Measurements from ENCODE around the gene SCAF1. TPM values are rescaled to one million over a fixed set of nuclear protein-coding genes. Genes with fewer than 3 reads are reported as not detected.

Gene SCAF1
- total RNA-seq, 1 donor from 2014 or later, result 67.9 TPM

- intact Hi-C loops (cut with DNase I), result no loop called here
- peaks cover 7% of the 10 kb centered on the region for H3K27me3 ChIP-seq
- H3K4me3 ChIP-seq, result peak overlapping the region; percentile 59
- H3K9me3 ChIP-seq, result no peaks in the 10 kb centered on the region
- peaks cover 23% of the 10 kb centered on the region for H3K4me1 ChIP-seq
- H3K36me3 ChIP-seq, result peaks cover 13% of the 10 kb centered on the region
- H3K27ac ChIP-seq, result peak overlapping the region; percentile 65
- ATAC-seq (peak; percentile 2), DNase-seq (no peak)
- no peak for TF ChIP-seq CTCF (IDR thresholded peaks at IDR 0.05)
Measured at GRCh38 chr19:49690079-49690655, 48.2 kb downstream of the SCAF1 start.

GRCh38 chr19:49690656-49691242, 48.7 kb downstream of the SCAF1 start, which contains the start of gene CPT1C:
Gene CPT1C (plus strand): TSS chr19:49691116. CDS start chr19:49692253, 1,137 bp downstream.
- DNase-seq (peak; percentile 85), ATAC-seq (peak; percentile 73)
- intact Hi-C loops (cut with DNase I), result no loop called here
- H3K4me1 ChIP-seq, result peaks cover 23% of the 10 kb centered on the region
- H3K36me3 ChIP-seq, result peaks cover 7% of the 10 kb centered on the region
- peaks cover 7% of the 10 kb centered on the region for H3K27me3 ChIP-seq
- no peak for TF ChIP-seq CTCF (IDR thresholded peaks at IDR 0.05)
- H3K27ac ChIP-seq, result peak within 1 kb of the TSS; percentile 65
- H3K9me3 ChIP-seq, result no peaks in the 10 kb centered on the region
- peak within 1 kb of the TSS; percentile 59 for H3K4me3 ChIP-seq

- intact Hi-C loops (cut with DNase I), result no loop called here
- Histone ChIP-seq H3K9me3 (no peaks in the 10 kb centered on the region), H3K4me1 (peaks cover 23% of the 10 kb centered on the region), H3K27me3 (peaks cover 7% of the 10 kb centered on the region), H3K36me3 (no peaks in the 10 kb centered on the region), H3K4me3 (peak overlapping the region; percentile 59), H3K27ac (no peak overlapping the region)
- DNase-seq (no peak), ATAC-seq (peak; percentile 12)
- TF ChIP-seq CTCF (IDR thresholded peaks at IDR 0.05), result no peak
Measured at GRCh38 chr19:49691243-49692146, 49.5 kb downstream of the SCAF1 start.

- H3K36me3 ChIP-seq, result no peaks in the 10 kb centered on the region
- H3K27me3 ChIP-seq, result peaks cover 7% of the 10 kb centered on the region
- ATAC-seq, result no peak
- no peak for DNase-seq
- no peaks in the 10 kb centered on the region for H3K9me3 ChIP-seq
- no peak overlapping the region for H3K27ac ChIP-seq
- intact Hi-C loops (cut with DNase I), result no loop called here
- H3K4me3 ChIP-seq, result no peak overlapping the region
- H3K4me1 ChIP-seq, result peaks cover 23% of the 10 kb centered on the region
- TF ChIP-seq CTCF (IDR thresholded peaks at IDR 0.05), result no peak
Measured at GRCh38 chr19:49692147-49692506, 50.1 kb downstream of the SCAF1 start.

GRCh38 chr19:49696115-49696514, 54.1 kb downstream of the SCAF1 start:
- Histone ChIP-seq H3K36me3 (no peaks in the 10 kb centered on the region), H3K27ac (no peak overlapping the region), H3K4me1 (peaks cover 6% of the 10 kb centered on the region), H3K9me3 (no peaks in the 10 kb centered on the region), H3K27me3 (no peaks in the 10 kb centered on the region), H3K4me3 (no peak overlapping the region)
- DNase-seq (no peak), ATAC-seq (no peak)
- TF ChIP-seq CTCF (IDR thresholded peaks at IDR 0.05), result no peak
- intact Hi-C loops (cut with DNase I), result no loop called here

Measured in upper lobe of right lung (tissue), 1 donor.